NT2/D1 (cell line): ENCODE results near the gene POGLUT2.

Experiments used
- SUZ12 ChIP-seq: IDR thresholded peaks from 2 replicates; pipeline ENCODE4 v1.6.1; 2011; ENCODE audit not compliant: insufficient read length, insufficient read depth; ENCODE audit errors: extremely low read depth
- YY1 ChIP-seq: IDR thresholded peaks from 2 replicates; pipeline ENCODE4 v1.6.1; 2011; ENCODE audit not compliant: insufficient read length, insufficient read depth
- ZNF274 ChIP-seq: IDR thresholded peaks from 2 replicates; pipeline ENCODE4 v1.6.1; 2011; ENCODE audit warnings: mild to moderate bottlenecking, low read depth, low read length

DNA sequence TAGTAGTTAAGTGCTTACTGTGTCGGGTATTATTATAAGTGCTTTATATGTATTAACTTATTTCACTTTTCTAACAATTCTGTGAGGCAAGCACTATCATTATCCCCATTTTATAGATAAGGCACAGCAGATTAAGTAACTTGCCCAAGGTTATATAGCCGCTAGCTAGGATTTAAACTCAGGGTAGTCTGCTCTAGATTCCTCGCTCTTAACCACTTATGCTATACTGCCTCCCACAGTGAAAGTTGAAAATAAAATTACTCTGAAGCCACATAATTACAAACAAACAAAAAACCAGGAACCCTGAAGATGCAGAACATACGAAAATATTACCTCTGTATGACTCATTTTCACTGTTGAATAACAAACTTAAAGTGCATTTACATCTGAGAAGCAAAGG, 29.1 kb downstream of the POGLUT2 start:
- TF ChIP-seq ZNF274 = no peak
- TF ChIP-seq YY1 = no peak
- no peak for TF ChIP-seq SUZ12
